ENCODE data around the gene SLC4A5. TPM values are rescaled to one million over a fixed set of nuclear protein-coding genes. Genes with fewer than 3 reads are reported as not detected.
"Not testable (repeated sequence)": the region's sequence is repeated elsewhere in the genome, so short reads cannot be mapped to it uniquely, and the experiment has no call there.

SLC4A5 gene
- total RNA-seq, 4 donors from 2014 or later, result 0.24 to 3.8 (median 0.59) TPM

- no peaks in the 10 kb centered on the region for H3K27me3 ChIP-seq
- H3K27ac ChIP-seq, result no peak overlapping the region
- peaks cover 0 to 5% of the 10 kb centered on the region in 2 donors for H3K4me1 ChIP-seq
- H3K9me3 ChIP-seq, result no peaks in the 10 kb centered on the region
- no peak for TF ChIP-seq POLR2A (IDR thresholded peaks at IDR 0.05)
- TF ChIP-seq, protein P1, sequence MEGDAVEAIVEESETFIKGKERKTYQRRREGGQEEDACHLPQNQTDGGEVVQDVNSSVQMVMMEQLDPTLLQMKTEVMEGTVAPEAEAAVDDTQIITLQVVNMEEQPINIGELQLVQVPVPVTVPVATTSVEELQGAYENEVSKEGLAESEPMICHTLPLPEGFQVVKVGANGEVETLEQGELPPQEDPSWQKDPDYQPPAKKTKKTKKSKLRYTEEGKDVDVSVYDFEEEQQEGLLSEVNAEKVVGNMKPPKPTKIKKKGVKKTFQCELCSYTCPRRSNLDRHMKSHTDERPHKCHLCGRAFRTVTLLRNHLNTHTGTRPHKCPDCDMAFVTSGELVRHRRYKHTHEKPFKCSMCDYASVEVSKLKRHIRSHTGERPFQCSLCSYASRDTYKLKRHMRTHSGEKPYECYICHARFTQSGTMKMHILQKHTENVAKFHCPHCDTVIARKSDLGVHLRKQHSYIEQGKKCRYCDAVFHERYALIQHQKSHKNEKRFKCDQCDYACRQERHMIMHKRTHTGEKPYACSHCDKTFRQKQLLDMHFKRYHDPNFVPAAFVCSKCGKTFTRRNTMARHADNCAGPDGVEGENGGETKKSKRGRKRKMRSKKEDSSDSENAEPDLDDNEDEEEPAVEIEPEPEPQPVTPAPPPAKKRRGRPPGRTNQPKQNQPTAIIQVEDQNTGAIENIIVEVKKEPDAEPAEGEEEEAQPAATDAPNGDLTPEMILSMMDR (IDR thresholded peaks at IDR 0.05 in 4 of 5, conservative IDR thresholded peaks at IDR 0.05 in 1 of 5), result no peak
- ATAC-seq (no peak), DNase-seq (no peak)
- no peaks in the 10 kb centered on the region for H3K36me3 ChIP-seq
- in situ Hi-C loops (cut with MboI; ENCODE audit: low sequenced_read_pairs in 4 of 4) (no loop called here), intact Hi-C loops (cut with DNase I; ENCODE audit: low total_unique reads) (no loop called here)
- no peak overlapping the region for H3K4me3 ChIP-seq
Measured at GRCh38 chr2:74239346-74239745, 103.9 kb downstream of the SLC4A5 start.

- no peaks in the 10 kb centered on the region for H3K27me3 ChIP-seq
- in situ Hi-C loops (cut with MboI; ENCODE audit: low sequenced_read_pairs in 4 of 4) (no loop called here), intact Hi-C loops (cut with DNase I; ENCODE audit: low total_unique reads) (no loop called here)
- TF ChIP-seq, protein P1 (IDR thresholded peaks at IDR 0.05 in 4 of 5, conservative IDR thresholded peaks at IDR 0.05 in 1 of 5), result no peak
- no peak for TF ChIP-seq POLR2A (IDR thresholded peaks at IDR 0.05)
- H3K36me3 ChIP-seq, result no peaks in the 10 kb centered on the region
- no peaks in the 10 kb centered on the region for H3K9me3 ChIP-seq
- H3K4me3 ChIP-seq, result no peak overlapping the region
- H3K27ac ChIP-seq, result no peak overlapping the region
- DNase-seq, result no peak
- peaks cover 0 to 5% of the 10 kb centered on the region in 2 donors for H3K4me1 ChIP-seq
- no peak for ATAC-seq
Measured at GRCh38 chr2:74238879-74239278, 104.3 kb downstream of the SLC4A5 start.

- H3K27me3 ChIP-seq, result no peaks in the 10 kb centered on the region
- intact Hi-C loops (cut with DNase I; ENCODE audit: low total_unique reads), result no loop called here
- DNase-seq (no peak), ATAC-seq (no peak)
- in situ Hi-C loops (cut with MboI; ENCODE audit: low sequenced_read_pairs in 4 of 4), result no loop called here
- no peak overlapping the region for H3K4me3 ChIP-seq
- TF ChIP-seq, protein P1 (IDR thresholded peaks at IDR 0.05 in 4 of 5, conservative IDR thresholded peaks at IDR 0.05 in 1 of 5), result no peak
- no peaks in the 10 kb centered on the region for H3K9me3 ChIP-seq
- no peaks in the 10 kb centered on the region for H3K4me1 ChIP-seq
- H3K27ac ChIP-seq, result no peak overlapping the region
- no peaks in the 10 kb centered on the region for H3K36me3 ChIP-seq
Measured at GRCh38 chr2:74235041-74235440, 108.2 kb downstream of the SLC4A5 start.

- DNase-seq (no peak), ATAC-seq (no peak)
- TF ChIP-seq, protein P1 (IDR thresholded peaks at IDR 0.05 in 4 of 5, conservative IDR thresholded peaks at IDR 0.05 in 1 of 5), result no peak
- TF ChIP-seq POLR2A (IDR thresholded peaks at IDR 0.05), result no peak
- in situ Hi-C loops (cut with MboI; ENCODE audit: low sequenced_read_pairs in 4 of 4) (no loop called here), intact Hi-C loops (cut with DNase I; ENCODE audit: low total_unique reads) (no loop called here)
- no peaks in the 10 kb centered on the region for H3K4me1 ChIP-seq
- no peak overlapping the region for H3K27ac ChIP-seq
- no peaks in the 10 kb centered on the region for H3K27me3 ChIP-seq
- H3K4me3 ChIP-seq, result no peak overlapping the region
- no peaks in the 10 kb centered on the region for H3K36me3 ChIP-seq
- no peaks in the 10 kb centered on the region for H3K9me3 ChIP-seq
Measured at GRCh38 chr2:74233648-74234047, 109.6 kb downstream of the SLC4A5 start.

DNA sequence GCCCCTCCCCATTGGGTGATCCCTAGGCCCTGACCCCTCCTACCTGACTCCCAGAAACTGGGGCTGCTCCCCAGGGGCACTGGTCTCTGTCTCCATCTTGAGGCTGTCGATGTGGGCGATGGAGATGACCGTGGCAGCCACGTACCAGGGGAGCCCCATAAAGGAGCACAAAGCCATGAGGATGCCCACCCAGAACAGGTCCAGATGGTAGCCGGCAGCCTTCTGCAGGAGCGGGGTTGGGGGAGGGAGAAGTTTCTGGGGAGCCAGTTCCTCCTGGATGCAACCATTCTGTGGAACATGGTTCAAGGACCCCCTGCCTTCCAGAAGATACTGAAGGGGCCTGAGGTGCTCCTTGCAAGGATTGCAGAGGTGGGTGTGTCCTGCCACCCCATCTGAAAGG is 110.8 kb downstream of the SLC4A5 start:
- Histone ChIP-seq H3K9me3 (no peaks in the 10 kb centered on the region), H3K4me1 (peaks cover under 1 to 2% of the 10 kb centered on the region in 2 donors), H3K27me3 (no peaks in the 10 kb centered on the region), H3K27ac (no peak overlapping the region), H3K36me3 (no peaks in the 10 kb centered on the region), H3K4me3 (no peak overlapping the region)
- TF ChIP-seq, protein P1 (IDR thresholded peaks at IDR 0.05 in 4 of 5, conservative IDR thresholded peaks at IDR 0.05 in 1 of 5), result no peak
- TF ChIP-seq POLR2A (IDR thresholded peaks at IDR 0.05), result no peak
- in situ Hi-C loops (cut with MboI; ENCODE audit: low sequenced_read_pairs in 4 of 4), result no loop called here
- intact Hi-C loops (cut with DNase I; ENCODE audit: low total_unique reads), result no loop called here
- DNase-seq, result no peak
- ATAC-seq, result no peak

GRCh38 chr2:74229865-74230264 is 113.4 kb downstream of the SLC4A5 start:
- H3K4me3 ChIP-seq; H3K27ac ChIP-seq; H3K9me3 ChIP-seq; ATAC-seq; in situ Hi-C loops (cut with MboI; ENCODE audit: low sequenced_read_pairs in 4 of 4); H3K27me3 ChIP-seq; DNase-seq; intact Hi-C loops (cut with DNase I; ENCODE audit: low total_unique reads); H3K36me3 ChIP-seq: not testable (repeated sequence)
- H3K4me1 ChIP-seq, result peaks cover 17 to 20% of the 10 kb centered on the region in 2 donors

Data from gastrocnemius medialis (tissue), 4 donors.